Measurements from ENCODE around the gene COL23A1.
A peak's percentile ranks its signal among the peaks of the same experiment; 100 is the strongest.

The COL23A1 gene

DNA sequence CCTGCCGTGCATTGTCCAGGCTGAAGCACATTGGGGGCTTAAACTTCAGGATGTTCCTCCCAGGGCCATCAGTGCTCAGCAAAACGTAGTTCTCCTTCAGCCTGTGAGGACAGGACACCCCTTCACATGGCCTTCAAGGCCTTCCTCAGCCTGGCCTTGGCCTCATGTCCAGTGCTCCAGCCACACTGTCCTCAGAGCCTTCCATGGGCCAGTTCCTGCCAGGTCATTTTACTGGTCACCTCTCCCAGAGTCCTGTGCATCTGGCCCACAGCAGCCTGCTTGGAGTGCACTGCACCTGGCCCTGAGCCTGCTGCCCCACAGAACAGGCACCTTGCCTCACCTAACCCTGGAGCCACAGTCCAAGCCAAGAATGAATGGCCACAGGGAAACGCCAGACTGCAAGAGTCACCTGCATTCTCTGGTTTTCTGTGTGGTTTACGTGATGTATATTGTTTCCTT lies 377.2 kb downstream of the COL23A1 start:
- DNase-seq: no peak

DNA sequence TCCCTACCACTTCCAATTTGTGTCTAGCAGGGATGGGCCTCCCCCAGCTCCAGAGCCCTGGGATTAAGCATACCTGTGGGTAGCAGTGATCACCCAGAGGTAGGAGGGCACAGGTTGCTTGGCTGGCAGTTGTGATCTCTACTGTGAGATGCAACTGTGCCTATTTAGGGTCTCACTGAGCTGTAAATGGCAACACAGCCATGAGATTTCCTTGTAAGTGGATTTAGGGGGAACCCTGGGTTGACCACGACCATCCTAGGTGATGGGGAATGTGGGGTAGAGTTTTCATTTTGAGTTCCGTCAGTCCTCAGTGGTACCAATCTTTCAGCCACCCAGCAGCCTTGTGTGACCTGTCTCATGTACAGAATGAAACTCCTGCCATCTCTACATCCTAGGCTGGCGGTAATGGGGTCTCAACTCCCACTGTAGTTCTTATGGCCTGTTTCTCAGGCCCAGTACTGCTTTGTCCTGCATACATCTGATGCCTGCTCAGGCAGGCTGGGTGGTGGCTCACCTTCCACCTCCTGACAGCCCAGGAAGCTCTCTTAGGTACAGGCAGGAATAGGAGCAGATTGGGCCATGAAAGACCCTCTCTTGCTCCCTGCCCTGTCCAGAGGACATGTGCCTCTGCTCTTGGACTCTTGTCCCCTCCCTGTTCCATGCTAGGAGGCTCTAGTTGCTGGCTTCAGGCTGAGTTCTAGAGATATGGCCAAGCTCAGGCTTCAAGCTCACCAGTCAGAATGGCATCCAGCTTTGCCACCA lies 377.8 kb downstream of the COL23A1 start:
- DNase-seq: no peak

DNA sequence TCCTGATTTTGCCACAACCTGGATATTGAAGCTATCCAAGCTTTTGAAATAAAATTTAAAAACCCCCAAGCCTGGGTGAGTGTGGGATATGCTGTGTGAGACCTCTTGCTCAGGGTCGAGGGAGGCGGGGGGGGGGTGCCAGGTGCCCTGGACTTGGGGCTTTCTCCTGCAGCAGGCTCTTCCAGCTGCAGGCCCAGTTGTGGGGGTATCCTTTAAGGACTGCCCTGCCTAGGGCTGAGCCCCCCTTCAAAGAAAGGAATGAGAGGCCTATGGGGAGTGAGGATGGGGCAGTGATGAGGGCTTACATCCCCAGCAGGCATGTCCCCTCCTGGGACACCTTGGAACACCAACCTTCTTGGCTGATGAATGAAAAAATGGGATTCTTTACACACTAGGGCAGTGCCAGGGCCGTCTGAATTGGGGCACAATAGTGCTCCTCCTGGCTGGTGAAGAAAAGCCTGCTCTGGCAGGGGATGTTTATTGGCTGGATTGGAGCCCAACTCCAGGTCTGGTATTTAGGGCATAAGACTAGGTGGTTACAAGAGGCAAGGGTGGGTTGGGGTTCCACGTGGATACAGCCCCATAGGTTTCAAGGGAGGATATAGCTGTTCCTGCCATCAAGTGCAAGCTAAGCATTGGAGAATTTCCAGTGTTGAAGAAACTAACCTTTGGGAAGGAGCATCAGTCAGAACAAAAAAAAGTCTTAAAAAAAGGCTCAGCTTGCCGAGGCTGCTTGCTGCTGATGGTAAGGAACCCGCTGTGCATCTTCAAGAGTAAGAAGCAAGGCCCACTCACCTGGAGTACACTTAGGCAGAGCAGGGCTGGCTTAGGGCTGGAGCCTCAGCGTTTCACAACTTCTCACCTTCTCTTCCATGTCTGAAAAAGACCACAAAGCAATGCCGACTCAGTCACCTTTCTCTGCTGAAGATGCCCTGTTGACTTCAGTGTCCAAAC lies 378.8 kb downstream of the COL23A1 start:
- no peak for DNase-seq

DNA sequence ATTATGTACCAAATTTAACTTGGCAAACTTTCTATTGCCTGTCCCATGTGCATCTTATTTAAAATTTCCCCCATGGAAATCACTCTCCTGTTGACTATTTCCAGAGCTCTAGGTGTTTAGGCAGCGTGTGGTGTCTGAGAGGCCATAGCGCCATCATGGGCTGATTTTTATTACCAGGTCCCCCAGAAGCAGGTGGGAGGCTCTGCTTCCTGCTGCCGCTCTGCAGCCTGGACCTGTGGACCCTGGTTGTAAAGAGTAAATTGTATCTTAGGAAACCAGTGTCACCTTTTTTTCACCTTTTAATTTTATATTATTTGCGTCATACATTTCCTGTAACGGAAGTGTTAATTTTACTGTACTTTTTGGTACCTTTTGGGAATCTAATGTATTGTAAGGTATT lies 379.5 kb downstream of the COL23A1 start:
- DNase-seq: no peak

DNA sequence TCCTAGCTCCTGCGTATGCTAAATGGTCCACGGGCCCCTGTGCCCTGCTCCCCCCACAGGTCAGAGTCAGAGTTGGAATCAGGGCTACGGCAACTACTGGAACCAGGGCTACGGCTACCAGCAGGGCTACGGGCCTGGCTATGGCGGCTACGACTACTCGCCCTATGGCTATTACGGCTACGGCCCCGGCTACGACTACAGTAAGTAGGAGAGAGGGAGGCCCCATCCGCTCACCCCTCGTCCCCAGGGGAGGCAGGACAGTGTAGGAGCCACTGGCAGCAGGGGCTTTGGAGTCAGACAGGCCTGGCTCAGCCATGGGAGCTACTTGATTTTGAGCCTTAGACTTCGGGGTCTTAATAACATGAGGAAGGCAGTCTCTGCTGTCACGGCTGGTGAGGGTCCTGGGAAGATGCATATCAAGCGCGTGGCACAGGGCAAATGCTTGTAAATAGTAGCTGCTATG lies 380.1 kb downstream of the COL23A1 start:
- DNase-seq: no peak

DNA sequence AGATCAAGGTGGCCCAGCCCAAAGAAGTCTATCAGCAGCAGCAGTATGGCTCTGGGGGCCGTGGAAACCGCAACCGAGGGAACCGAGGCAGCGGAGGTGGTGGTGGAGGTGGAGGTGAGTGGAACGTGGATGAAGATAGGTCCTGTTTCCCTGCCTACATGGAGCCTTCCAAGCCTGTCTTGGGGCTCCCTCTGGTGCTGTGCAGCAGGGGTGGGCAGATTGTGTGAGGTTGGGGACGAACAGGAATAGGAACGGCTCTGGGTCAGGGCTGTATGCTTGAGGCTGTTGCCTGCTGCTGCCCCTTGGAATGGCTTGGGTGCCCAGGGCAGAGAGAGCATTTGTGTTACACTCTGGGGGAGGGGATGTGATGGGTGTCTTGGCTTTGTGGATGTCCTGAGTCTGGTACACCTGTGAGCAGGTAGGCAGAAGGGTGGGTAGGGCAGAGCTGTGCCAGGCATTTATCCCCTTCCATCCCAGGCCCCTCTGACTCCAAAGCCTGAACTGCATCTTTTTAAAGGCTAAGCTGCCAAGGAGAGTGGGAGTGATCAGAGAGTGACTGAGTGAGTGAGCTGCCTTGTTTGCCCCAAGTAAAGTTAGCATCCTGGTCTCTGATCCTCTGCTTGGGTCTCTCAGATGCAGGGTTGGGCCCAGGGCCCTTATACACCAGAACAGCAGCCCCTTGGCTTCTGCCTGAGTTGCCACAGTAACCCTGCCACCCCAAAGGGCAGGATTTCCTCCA lies 380.7 kb downstream of the COL23A1 start:
- DNase-seq: no peak

DNA sequence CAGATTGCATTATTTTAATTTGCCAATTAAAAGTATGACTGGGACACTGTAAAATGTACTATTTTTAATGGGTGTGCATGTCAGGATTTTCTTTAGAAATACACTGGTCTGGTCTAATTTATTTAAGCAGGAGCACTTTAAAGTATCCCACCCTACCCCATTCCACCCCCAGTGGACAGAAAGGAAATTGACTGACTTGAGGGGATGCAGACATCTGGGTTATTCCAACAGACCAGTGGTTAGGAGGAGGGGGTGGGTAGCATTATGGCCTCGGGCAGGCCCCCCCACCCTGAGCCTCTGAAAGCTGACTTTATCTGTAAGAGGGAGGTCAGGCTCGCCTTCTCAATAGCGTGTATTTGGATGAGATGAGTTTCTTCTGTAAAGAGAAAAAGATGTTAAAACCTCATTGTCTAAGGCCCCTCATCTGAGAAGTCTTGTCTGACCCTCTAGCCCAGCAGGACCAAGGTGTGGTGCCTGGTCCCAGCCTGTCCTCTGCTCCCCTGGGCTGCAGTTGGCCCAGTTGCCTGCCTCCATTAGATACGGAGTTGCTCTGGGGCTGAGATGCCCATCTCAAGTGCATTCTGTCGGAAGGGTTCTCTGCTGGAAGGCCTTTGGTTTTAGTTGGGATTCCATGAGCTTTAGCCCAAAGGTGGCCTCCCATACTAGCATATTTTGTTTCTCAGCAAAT lies 381.5 kb downstream of the COL23A1 start:
- no peak for DNase-seq

DNA sequence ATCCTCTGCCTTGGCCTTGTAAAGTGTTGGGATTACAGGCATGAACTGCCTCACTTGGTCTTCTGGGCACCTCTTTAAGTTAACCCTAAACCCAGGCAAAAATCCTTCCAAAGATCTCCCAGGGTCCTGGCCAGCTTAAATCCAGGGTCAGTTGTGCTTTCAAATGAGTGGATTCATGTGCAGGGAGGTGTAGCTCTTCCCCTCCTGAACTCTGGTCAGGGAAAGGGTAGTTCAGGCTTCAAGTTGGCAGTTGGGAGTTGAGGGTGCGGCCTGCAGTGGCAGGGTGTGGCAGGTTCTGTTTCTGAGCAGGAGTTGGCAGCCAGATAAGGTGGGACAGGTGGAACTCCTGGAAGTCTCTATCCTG lies 382.3 kb downstream of the COL23A1 start:
- no peak for DNase-seq

DNA sequence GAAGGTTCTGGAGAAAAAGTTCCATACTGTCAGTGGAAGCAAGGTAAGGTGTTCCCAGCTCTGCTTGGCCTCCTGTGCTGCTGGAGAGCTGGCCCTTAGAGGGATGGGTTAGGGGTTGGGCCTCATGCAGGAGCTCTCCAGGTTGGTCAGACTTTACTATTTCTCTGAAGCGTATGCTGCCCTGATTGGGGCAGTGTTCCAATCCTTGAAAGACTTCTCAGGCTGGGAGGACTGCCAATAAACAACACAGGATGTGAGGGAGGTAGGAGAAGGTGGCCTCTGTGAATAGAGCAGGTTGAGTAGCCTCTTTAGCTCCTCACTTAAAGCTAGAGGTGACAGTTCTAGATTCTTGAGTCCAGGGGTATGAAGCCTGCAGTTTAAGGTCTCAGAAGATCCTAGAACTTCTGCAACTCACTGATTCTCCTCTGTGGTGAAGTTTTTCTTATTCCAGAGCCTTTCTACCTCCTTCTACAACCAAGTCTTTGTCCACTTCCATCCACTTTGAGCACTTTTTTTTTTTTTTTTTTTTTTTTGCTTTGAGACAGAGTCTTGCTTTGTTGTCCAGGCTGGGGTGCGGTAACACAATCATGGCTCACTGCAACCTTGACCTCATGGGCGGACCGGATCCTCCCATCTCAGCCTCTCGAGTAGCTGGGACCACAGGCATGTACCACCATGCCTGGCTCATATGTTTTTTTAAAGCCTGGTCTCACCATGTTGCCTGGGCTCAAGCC lies 382.8 kb downstream of the COL23A1 start:
- DNase-seq: peak; percentile 54

DNA sequence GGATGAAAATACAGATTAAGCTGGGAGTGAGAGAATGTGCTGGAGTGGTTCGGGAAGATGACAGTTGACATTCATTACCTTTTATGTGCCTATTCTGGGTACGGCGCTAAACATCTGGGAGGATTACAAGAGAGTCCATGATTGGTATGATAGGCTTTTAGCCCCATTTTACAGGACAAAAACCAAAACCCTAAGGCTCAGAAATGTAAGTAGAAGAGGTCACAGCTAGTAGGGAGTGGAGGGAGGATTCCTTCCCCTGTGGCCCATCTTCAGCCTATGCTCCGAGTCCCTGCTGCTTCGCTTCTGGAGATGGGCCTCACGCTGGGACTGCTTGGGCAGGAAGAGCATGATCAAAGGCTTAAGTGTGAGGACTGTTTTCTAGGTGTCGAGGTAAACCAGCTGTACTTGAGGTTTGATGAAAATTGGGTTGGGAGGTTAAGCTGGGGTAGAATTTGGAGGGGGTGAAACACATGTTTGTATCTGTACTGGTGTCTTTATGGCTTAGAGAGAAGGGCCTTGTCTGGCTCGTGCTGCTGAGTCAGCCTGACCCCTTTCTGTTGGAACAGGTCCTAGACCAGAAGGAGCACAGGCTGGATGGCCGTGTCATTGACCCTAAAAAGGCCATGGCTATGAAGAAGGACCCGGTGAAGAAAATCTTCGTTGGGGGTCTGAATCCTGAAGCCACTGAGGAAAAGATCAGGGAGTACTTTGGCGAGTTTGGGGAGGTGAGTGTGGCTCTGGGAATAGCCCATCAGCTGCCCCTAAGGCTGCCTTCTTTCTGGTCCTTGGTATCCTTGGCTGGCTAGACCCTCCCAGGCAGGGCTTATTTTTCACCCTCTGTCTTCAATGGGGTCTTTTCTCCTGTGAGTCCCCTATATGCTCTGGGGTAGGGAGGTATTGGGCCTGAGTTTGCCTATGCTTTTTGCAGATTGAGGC lies 383.8 kb downstream of the COL23A1 start:
- no peak for DNase-seq

DNA sequence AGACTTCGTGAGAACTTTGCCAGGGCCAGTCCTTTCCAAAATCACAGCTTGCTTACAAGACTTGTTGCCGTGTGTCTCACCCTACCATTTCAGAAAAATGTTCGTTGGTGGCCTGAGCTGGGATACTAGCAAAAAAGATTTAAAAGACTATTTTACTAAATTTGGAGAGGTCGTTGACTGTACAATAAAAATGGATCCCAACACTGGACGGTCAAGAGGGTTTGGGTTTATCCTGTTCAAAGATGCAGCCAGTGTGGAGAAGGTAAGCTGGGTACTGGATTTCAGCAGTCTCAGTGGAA lies 384.5 kb downstream of the COL23A1 start:
- no peak for DNase-seq

DNA sequence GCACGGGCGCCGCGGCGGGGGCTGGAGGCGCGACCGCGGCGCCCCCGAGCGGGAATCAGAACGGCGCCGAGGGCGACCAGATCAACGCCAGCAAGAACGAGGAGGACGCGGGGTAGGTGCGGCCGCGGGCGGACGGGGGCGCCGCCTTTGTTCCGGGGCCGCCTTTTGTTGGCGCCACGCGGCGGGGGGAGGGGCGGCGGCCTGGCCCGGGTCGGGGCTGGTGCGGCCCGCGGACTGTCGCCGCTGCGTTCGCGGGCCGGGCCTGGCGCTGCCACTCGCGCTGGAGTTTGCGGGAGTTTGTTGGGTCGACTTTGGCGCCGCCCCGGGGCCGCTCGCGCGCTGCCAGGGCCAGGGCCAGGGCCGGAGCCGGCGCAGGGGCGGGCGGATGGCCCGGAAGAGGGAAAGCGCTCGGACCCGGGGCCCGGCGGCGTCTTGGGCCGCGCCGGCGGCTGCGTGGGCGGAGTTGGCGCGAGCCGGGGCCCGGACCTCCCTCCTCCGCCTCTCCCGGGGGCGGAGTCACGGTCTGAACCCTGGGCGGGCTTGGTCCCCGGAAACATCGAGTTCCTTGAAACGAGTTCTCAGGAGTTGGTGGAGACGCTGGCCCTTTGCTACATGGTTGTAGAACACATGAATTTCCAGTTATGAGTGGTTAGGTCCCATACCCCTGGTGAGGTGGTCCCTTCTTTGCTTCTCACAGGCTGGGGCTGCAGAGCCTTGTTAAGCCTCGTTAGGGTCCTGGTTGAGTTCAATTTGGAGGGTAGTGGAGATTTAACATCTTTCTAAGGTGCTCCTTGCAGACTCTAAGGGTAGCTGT lies 385.1 kb downstream of the COL23A1 start:
- peak; percentile 72 for DNase-seq

DNA sequence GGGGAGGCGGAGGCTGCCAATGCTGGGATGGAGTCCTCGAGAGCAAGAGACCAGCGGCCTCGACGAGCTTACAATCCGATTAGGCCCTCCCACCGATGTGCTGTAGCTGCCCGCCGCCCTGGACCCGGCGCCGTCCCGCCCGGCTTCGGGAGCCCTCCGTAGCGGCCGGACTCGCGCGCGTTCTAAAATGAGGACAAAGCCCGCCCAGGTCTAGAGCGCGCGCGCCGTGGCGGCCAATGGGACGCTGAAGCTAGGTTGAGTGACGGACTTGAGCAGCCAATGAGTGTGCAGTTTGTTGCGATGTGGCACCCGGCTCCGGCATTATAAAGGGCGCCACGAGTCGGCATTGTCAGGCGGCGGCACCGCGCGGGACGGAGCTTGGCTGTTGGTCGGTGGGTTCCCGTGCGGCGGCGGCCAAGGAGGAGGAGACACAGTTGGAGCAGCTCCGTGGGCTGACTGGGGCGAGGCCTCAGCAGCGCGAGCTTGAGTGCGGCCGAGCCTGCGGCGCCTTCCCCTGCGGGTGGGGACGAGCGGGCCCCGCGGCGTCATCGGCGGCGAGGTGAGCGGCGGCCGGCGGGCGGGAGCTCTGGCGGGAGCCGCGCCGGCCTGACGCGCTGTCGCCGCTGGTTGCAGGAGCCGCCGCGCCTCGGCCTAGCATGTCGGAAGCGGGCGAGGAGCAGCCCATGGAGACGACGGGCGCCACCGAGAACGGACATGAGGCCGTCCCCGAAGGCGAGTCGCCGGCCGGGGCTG lies 385.8 kb downstream of the COL23A1 start, which contains the start of gene HNRNPAB:
TSS of gene HNRNPAB (plus strand) at position 352 of the 753 bp plus-strand sequence. CDS start at position 657, 305 bp downstream.
- DNase-seq: peak; percentile 96

DNA sequence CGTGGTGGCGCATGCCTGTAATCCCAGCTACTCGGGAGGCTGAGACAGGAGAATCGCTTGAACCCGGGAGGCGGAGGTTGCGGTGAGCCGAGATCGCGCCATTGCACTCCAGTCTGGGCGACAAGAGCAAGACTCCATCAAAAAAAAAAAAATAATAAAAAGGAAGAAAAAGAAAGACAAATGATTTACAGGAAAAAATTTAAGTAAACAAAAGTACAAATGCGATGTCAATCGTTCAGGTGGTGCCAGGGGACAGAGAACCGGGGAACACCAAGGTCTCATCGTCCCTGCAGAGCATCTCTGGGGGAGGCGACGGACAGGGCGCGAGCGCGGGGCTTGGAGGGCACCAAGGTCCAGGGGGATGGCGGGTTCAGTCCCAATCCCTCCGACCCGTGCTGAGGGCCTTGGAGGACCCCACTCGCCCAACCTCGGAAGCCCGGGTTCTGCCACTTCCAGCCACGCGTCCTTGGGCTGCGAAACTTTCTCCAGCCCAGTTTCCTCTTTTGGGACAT lies 386.5 kb downstream of the COL23A1 start:
- no peak for DNase-seq

DNA sequence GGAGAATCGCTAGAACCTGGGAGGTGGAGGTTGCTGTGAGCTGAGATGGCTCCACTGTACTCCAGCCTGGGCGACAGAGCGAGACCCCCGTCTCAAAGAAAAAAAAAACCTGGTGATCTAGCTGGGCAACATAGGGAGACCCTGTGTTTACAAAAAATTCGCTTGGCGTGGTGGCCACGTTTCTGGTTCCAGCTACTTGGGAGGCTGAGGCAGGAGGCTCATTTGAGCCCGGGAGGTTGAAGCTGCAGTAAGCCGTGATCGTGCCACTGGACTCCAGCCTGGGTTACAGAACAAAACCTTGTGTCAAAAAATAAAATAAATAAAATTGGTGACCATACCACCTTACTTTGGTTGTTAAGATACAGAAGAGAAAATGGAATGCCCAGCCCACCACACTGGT lies 387.7 kb downstream of the COL23A1 start:
- no peak for DNase-seq

DNA sequence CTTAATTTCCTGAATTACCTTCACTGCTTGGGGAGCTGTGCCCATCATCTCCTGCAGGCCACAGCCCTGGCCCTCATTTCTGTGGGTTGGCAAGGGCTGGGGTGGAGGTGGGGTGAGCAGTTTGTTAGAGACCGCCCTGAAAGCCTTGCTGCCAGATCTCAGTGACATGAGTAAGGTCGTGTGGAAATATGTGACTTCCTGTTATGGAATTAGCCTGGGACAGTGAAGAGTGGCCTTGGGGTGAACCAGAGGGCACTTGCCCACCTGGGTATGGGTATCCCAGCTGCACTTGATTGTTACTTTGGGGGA lies 388.3 kb downstream of the COL23A1 start:
- DNase-seq: no peak

DNA sequence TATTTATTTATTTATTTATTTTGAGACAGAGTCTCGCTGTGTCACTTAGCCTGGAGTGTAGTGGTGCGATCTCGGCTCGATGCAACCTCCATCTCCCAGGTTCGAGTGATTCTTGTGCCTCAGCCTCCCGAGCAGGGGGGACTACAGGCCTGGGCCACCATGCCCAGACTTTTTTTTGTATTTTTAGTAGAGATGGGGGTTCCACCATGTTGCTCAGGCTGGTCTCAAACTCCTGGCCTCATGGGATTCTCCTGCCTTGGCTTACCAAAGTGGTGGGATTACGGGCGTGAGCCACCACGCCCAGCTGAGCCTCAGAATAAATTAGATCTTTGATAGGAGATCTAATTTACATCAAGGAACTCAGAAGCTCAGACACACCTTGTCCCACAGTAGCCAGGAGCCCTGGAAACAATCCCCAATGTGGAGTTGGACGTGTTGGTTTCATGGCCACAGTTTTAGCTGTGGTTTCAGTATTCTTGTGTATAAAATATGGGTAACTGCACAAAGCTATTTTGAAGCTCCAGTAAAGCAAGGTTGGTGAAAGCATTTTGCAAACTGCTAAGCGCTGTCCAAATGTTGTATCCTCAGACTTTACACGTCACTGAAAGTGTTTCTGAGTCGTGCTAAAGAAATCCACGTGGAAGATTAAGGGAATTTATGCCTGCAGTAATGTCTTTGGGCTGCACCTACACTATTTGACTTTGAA lies 388.8 kb downstream of the COL23A1 start:
- no peak for DNase-seq
